Measurements from ENCODE around the gene RYR1.
"Not testable (repeated sequence)": the region's sequence is repeated elsewhere in the genome, so short reads cannot be mapped to it uniquely, and the experiment has no call there.

The RYR1 gene

GRCh38 chr19:38564981-38565690 lies 131.6 kb downstream of the RYR1 start:
- Mint-ChIP-seq H3K36me3 (no peaks in the 10 kb centered on the region), H3K4me1 (peaks cover 35% of the 10 kb centered on the region), H3K9me3 (no peaks in the 10 kb centered on the region), H3K27ac (peak overlapping the region; percentile 43), H3K4me3 (peak overlapping the region; percentile 70), H3K27me3 (peaks cover 40% of the 10 kb centered on the region)
- peak; percentile 72 for ATAC-seq

- ATAC-seq = peak; percentile 16
- peaks cover 31% of the 10 kb centered on the region for H3K4me1 Mint-ChIP-seq
- H3K9me3 Mint-ChIP-seq = no peaks in the 10 kb centered on the region
- peak overlapping the region; percentile 43 for H3K27ac Mint-ChIP-seq
- no peaks in the 10 kb centered on the region for H3K36me3 Mint-ChIP-seq
- peaks cover 40% of the 10 kb centered on the region for H3K27me3 Mint-ChIP-seq
- H3K4me3 Mint-ChIP-seq = peak overlapping the region; percentile 70
Measured at GRCh38 chr19:38565691-38566105, 132.2 kb downstream of the RYR1 start.

GRCh38 chr19:38569368-38569983 lies 136.0 kb downstream of the RYR1 start:
- H3K27ac Mint-ChIP-seq = no peak overlapping the region
- peaks cover 18% of the 10 kb centered on the region for H3K27me3 Mint-ChIP-seq
- H3K36me3 Mint-ChIP-seq = no peaks in the 10 kb centered on the region
- H3K4me1 Mint-ChIP-seq = peaks cover 8% of the 10 kb centered on the region
- ATAC-seq = no peak
- H3K4me3 Mint-ChIP-seq = no peak overlapping the region
- H3K9me3 Mint-ChIP-seq = no peaks in the 10 kb centered on the region

GRCh38 chr19:38571682-38572081 lies 138.2 kb downstream of the RYR1 start:
- Mint-ChIP-seq H3K9me3 (no peaks in the 10 kb centered on the region), H3K27ac (no peak overlapping the region), H3K36me3 (no peaks in the 10 kb centered on the region), H3K4me1 (no peaks in the 10 kb centered on the region), H3K4me3 (no peak overlapping the region), H3K27me3 (peaks cover 8% of the 10 kb centered on the region)
- no peak for ATAC-seq

DNA sequence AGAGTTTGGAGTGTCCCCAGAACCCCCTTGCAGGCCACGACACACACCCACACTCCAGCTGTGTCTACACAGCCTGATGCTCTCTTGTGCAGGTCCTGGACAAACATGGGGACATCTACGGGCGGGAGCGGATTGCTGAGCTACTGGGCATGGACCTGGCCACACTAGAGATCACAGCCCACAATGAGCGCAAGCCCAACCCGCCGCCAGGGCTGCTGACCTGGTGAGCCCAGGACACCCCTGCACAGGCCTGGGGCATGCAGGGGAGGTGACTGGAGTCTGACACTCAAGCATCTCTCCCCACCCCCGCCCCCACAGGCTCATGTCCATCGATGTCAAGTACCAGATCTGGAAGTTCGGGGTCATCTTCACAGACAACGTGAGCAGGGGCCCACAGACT lies 144.3 kb downstream of the RYR1 start:
- Mint-ChIP-seq H3K27ac (no peak overlapping the region), H3K4me1 (peaks cover 13% of the 10 kb centered on the region), H3K4me3 (no peak overlapping the region), H3K36me3 (no peaks in the 10 kb centered on the region), H3K9me3 (no peaks in the 10 kb centered on the region), H3K27me3 (no peaks in the 10 kb centered on the region)
- no peak for ATAC-seq

GRCh38 chr19:38579304-38579703 lies 145.8 kb downstream of the RYR1 start:
- not testable (repeated sequence) for ATAC-seq, H3K9me3 Mint-ChIP-seq, H3K4me3 Mint-ChIP-seq, H3K27me3 Mint-ChIP-seq, H3K36me3 Mint-ChIP-seq
- Mint-ChIP-seq H3K27ac (peak overlapping the region; percentile 60), H3K4me1 (peaks cover 25% of the 10 kb centered on the region)

- H3K4me1 Mint-ChIP-seq = peaks cover 31% of the 10 kb centered on the region
- ATAC-seq = no peak
Measured at GRCh38 chr19:38580080-38580479, 146.6 kb downstream of the RYR1 start.

GRCh38 chr19:38583219-38583984 lies 149.9 kb downstream of the RYR1 start:
- Mint-ChIP-seq H3K4me3 (peak overlapping the region; percentile 25), H3K36me3 (peaks cover 11% of the 10 kb centered on the region), H3K27ac (peak overlapping the region; percentile 70), H3K9me3 (no peaks in the 10 kb centered on the region), H3K4me1 (peaks cover 37% of the 10 kb centered on the region), H3K27me3 (no peaks in the 10 kb centered on the region)
- peak; percentile 95 for ATAC-seq

More at GRCh38 chr19:38580080-38580479, 146.6 kb downstream of the RYR1 start:
- Mint-ChIP-seq H3K27ac (peak overlapping the region; percentile 60), H3K36me3 (no peaks in the 10 kb centered on the region), H3K9me3 (no peaks in the 10 kb centered on the region), H3K4me3 (no peak overlapping the region), H3K27me3 (no peaks in the 10 kb centered on the region)

- no peak overlapping the region for H3K4me3 Mint-ChIP-seq
- peaks cover 11% of the 10 kb centered on the region for H3K36me3 Mint-ChIP-seq
- no peak for ATAC-seq
- peaks cover 37% of the 10 kb centered on the region for H3K4me1 Mint-ChIP-seq
- H3K9me3 Mint-ChIP-seq = no peaks in the 10 kb centered on the region
- no peaks in the 10 kb centered on the region for H3K27me3 Mint-ChIP-seq
- peak overlapping the region; percentile 70 for H3K27ac Mint-ChIP-seq
Measured at GRCh38 chr19:38583985-38584305, 150.5 kb downstream of the RYR1 start.

- no peak overlapping the region for H3K4me3 Mint-ChIP-seq
- H3K4me1 Mint-ChIP-seq = peaks cover 32% of the 10 kb centered on the region
- H3K9me3 Mint-ChIP-seq = no peaks in the 10 kb centered on the region
- H3K27ac Mint-ChIP-seq = no peak overlapping the region
- H3K36me3 Mint-ChIP-seq = peaks cover 25% of the 10 kb centered on the region
- H3K27me3 Mint-ChIP-seq = no peaks in the 10 kb centered on the region
- no peak for ATAC-seq
Measured at GRCh38 chr19:38587562-38587961, 154.1 kb downstream of the RYR1 start.

DNA sequence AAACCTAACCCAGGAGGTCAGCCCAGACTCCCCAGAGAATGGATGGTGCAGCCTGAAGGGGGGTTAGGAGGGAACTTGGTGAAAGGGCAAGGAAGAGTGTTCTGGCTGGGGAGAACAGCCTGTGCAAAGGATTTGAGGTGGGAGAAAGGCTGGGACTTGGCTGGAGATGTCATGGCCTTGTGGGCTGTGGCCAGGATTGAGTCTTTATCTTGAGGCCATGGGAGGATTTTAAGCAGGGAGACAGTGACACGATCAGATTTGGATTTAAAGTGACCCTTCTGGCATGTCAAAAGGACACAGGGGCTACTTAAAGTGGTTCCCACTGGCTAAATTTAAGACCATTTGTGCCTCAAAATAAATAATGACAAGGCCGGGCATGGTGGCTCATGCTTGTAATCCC lies 154.6 kb downstream of the RYR1 start:
- peaks cover 29% of the 10 kb centered on the region for H3K36me3 Mint-ChIP-seq
- no peak overlapping the region for H3K4me3 Mint-ChIP-seq
- H3K9me3 Mint-ChIP-seq = no peaks in the 10 kb centered on the region
- peaks cover 27% of the 10 kb centered on the region for H3K4me1 Mint-ChIP-seq
- no peak overlapping the region for H3K27ac Mint-ChIP-seq
- no peak for ATAC-seq
- H3K27me3 Mint-ChIP-seq = no peaks in the 10 kb centered on the region

DNA sequence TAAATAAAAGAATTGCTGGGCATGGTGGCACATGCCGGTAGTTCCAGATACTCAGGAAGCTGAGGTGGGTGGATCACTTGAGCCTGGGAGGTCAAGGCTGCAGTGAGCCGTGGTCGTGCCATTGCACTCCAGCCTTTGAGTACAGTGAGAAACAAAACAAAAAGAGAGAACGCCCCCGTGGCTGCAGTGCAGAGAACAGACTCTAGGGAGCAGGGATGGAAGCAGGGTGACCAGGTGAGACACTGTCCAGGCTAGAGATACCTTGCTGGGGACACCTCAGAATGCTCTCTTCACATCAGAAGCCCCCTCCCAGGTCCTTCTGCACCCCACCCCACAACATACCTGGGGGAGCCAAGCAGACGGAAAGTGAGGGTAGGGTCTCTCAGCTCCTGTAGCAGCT lies 159.4 kb downstream of the RYR1 start:
- H3K4me1 Mint-ChIP-seq = peaks cover 5% of the 10 kb centered on the region
- H3K36me3 Mint-ChIP-seq = peaks cover 65% of the 10 kb centered on the region
- no peak for ATAC-seq
- no peak overlapping the region for H3K4me3 Mint-ChIP-seq
- H3K9me3 Mint-ChIP-seq = no peaks in the 10 kb centered on the region
- H3K27ac Mint-ChIP-seq = no peak overlapping the region
- no peaks in the 10 kb centered on the region for H3K27me3 Mint-ChIP-seq

DNA sequence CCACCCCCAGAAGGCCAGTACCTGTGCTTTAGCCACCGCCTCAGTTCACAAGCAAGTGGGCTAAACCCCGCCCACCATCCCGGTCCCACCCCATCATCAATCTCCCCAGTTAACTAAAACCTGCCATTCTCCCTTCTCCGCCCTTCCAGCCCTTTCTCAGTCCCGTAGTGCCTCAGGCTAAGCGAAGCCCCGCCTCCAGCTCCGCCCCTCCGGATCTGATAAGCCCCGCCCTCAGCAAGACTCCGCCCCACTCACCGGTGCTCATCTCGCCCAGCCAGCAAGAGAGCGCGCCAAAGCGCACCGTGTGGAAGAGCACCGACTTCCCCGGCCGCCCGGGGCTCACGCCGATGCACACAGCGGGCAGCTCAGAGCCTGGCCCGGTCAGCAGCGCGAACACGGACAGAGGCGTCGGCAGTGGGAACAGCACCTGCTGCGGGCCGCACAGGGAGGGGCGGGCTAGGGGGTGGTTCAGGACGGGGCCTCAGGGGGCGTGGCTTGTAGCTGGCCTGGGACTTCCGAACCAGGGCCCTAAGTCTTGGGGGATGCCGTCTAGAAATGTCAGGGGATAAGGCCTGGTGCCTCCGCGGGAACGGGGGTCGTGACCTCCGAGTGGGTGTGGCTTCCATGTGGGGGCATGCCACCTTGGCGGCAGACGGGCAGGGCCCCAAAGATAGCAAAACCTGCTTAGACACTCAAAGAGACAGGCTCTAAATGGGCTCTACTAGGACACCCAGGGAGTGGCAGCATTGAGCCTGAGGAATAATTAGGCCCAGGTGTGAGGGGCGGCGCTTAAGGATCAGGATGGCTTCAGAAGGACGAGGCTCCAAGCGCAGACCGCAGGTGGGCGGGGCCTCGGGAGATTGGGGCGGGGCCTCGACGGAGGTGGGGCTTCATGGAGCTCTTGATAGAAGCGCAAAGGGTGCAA lies 162.8 kb downstream of the RYR1 start:
- Mint-ChIP-seq H3K36me3 (peaks cover 67% of the 10 kb centered on the region), H3K27me3 (no peaks in the 10 kb centered on the region), H3K9me3 (no peaks in the 10 kb centered on the region), H3K4me1 (peaks cover 6% of the 10 kb centered on the region), H3K4me3 (no peak overlapping the region), H3K27ac (no peak overlapping the region)
- ATAC-seq = no peak

GRCh38 chr19:38597075-38597474 lies 163.6 kb downstream of the RYR1 start:
- Mint-ChIP-seq H3K9me3 (no peaks in the 10 kb centered on the region), H3K27ac (no peak overlapping the region), H3K4me3 (no peak overlapping the region), H3K27me3 (no peaks in the 10 kb centered on the region), H3K4me1 (peaks cover 6% of the 10 kb centered on the region), H3K36me3 (peaks cover 72% of the 10 kb centered on the region)
- ATAC-seq = no peak

- Mint-ChIP-seq H3K4me3 (no peak overlapping the region), H3K9me3 (no peaks in the 10 kb centered on the region), H3K27me3 (no peaks in the 10 kb centered on the region), H3K36me3 (peaks cover 54% of the 10 kb centered on the region), H3K27ac (no peak overlapping the region), H3K4me1 (peaks cover 6% of the 10 kb centered on the region)
- no peak for ATAC-seq
Measured at GRCh38 chr19:38599722-38600121, 166.2 kb downstream of the RYR1 start.
